Type B pancreatic cell (in vitro differentiated cells): ENCODE measurements around the gene LSM12. TPM values are rescaled to one million over a fixed set of nuclear protein-coding genes. Genes with fewer than 3 reads are reported as not detected.

ENCODE experiments used
- DNase-seq: peaks from one replicate; pipeline ENCODE4 v3.0.0; 2021; ENCODE audit warnings: mixed read lengths; ENCODE audit not compliant: unreplicated experiment; ENCODE audit errors: extremely low spot score
- H3K27ac Mint-ChIP-seq: 2 replicates; pipeline ENCODE4 v1.8.0; 2021; ENCODE audit warnings: mild to moderate bottlenecking, mixed read lengths
- H3K27me3 Mint-ChIP-seq: 2 replicates; pipeline ENCODE4 v1.8.0; 2021; ENCODE audit warnings: mixed read lengths
- H3K36me3 Mint-ChIP-seq: 2 replicates; pipeline ENCODE4 v1.8.0; 2021; ENCODE audit warnings: mixed read lengths
- H3K4me1 Mint-ChIP-seq: one replicate; pipeline ENCODE4 v1.8.0; 2021; ENCODE audit warnings: mixed read lengths; ENCODE audit not compliant: unreplicated experiment
- H3K4me3 Mint-ChIP-seq: 2 replicates; pipeline ENCODE4 v1.8.0; 2021; ENCODE audit warnings: mild to moderate bottlenecking, mixed read lengths
- H3K9me3 Mint-ChIP-seq: 2 replicates; pipeline ENCODE4 v1.8.0; 2021; ENCODE audit warnings: mixed read lengths
- total RNA-seq: library from RNA; stranded (reverse); gene quantifications from 2 replicates; pipeline ENCODE4 v1.2.1, GENCODE V29; 2021; ENCODE audit warnings: low replicate concordance
- TF ChIP-seq, protein P1 (sequence below): fragments of 200-600 bp; sonication (generic); conservative IDR thresholded peaks from 2 replicates; pipeline ENCODE4 v1.5.0; 2021; ENCODE audit warnings: antibody characterized with exemption, mild to moderate bottlenecking

LSM12 gene
- total RNA-seq, 1 donor from 2014 or later: 50.6 TPM

DNA sequence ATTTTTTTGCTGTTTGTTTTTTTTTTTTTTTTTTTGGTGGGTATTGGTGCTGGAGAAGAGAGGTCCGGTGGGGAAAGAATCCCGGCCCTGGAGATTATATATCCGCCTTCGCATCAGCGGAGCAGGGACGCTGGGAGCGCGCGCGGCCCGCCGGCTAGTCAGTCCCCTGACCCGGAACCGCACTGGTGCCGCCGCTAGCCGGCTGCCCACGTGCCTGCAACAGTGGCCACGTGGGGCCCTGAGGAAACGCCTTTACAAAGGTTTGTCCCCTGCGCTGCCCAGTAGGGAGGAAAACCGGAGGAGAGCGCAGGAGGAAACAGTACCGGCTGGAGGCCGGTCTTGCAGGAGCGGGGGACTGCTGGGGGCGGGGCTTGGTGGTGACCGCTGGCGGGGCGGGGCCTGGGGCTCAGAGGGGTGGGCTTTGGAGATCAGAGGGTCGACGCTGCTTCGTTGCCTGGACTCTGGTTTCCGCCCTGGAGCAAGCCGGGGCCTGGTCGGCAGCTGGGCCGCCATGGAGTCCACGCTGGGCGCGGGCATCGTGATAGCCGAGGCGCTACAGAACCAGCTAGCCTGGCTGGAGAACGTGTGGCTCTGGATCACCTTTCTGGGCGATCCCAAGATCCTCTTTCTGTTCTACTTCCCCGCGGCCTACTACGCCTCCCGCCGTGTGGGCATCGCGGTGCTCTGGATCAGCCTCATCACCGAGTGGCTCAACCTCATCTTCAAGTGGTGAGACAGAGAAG lies 4.2 kb upstream of the LSM12 start, which contains the start of gene G6PC3:
TSS of gene G6PC3 (plus strand) at position 281 of the 743 bp plus-strand sequence. CDS start at position 512, 231 bp downstream.
- Mint-ChIP-seq H3K36me3 (peaks cover 10% of the 10 kb centered on the region), H3K9me3 (no peaks in the 10 kb centered on the region), H3K27me3 (no peaks in the 10 kb centered on the region), H3K4me3 (peak within 1 kb of the TSS; percentile 97), H3K27ac (peak within 1 kb of the TSS; percentile 95), H3K4me1 (peaks cover 22% of the 10 kb centered on the region)
- TF ChIP-seq, protein P1, sequence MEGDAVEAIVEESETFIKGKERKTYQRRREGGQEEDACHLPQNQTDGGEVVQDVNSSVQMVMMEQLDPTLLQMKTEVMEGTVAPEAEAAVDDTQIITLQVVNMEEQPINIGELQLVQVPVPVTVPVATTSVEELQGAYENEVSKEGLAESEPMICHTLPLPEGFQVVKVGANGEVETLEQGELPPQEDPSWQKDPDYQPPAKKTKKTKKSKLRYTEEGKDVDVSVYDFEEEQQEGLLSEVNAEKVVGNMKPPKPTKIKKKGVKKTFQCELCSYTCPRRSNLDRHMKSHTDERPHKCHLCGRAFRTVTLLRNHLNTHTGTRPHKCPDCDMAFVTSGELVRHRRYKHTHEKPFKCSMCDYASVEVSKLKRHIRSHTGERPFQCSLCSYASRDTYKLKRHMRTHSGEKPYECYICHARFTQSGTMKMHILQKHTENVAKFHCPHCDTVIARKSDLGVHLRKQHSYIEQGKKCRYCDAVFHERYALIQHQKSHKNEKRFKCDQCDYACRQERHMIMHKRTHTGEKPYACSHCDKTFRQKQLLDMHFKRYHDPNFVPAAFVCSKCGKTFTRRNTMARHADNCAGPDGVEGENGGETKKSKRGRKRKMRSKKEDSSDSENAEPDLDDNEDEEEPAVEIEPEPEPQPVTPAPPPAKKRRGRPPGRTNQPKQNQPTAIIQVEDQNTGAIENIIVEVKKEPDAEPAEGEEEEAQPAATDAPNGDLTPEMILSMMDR: no peak
- DNase-seq: peak; percentile 95

DNA sequence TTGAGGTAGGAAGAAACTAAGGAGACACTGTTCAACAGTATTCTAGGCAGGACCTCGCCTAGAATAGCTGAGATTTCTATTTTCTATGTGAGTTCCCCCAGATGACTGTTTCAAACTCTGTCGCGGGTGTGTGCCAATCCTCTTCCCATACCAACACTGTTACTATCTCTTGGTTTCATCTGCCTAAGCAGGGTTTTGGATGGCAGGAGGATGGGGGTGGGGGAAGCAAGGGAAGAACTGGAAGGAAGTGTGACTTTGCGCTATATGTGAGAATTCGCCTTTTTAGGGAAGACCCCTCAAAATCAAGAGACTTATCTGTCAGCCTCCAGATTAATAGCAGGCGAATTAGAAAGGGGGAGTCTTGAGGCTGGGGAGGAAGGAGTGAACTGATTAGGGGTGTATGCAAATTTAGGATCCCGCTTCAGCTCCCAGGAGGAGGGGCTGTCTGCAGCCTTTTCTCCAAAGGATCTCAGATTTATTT lies 3.5 kb upstream of the LSM12 start:
- H3K27me3 Mint-ChIP-seq: no peaks in the 10 kb centered on the region
- TF ChIP-seq, protein P1: no peak
- peaks cover 25% of the 10 kb centered on the region for H3K4me1 Mint-ChIP-seq
- DNase-seq: no peak
- H3K9me3 Mint-ChIP-seq: no peaks in the 10 kb centered on the region
- peaks cover 10% of the 10 kb centered on the region for H3K36me3 Mint-ChIP-seq
- peak overlapping the region; percentile 97 for H3K4me3 Mint-ChIP-seq
- H3K27ac Mint-ChIP-seq: peak overlapping the region; percentile 95

DNA sequence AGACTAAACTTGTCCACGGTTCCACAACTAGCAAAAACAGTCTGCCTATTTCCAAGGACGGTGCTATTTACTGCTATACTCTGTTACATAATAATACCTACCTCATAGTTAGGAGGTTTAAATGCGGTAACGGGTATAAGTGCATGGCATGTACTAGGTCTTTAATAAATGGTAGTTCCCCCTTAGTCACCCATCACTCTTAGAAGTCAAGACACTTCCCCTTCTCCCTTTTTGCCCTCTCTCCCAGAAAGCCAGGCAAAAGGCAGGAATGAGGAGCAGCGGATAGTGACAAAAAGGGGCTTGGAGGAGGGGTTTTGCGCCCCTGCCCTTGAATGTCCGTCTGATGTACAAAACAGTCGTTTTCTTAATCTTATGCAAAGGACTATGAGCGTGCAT lies 1.1 kb upstream of the LSM12 start:
- H3K9me3 Mint-ChIP-seq: no peaks in the 10 kb centered on the region
- TF ChIP-seq, protein P1: no peak
- H3K4me3 Mint-ChIP-seq: peak overlapping the region; percentile 98
- DNase-seq: no peak
- peak overlapping the region; percentile 97 for H3K27ac Mint-ChIP-seq
- no peaks in the 10 kb centered on the region for H3K27me3 Mint-ChIP-seq
- H3K36me3 Mint-ChIP-seq: peaks cover 19% of the 10 kb centered on the region
- H3K4me1 Mint-ChIP-seq: peaks cover 25% of the 10 kb centered on the region

DNA sequence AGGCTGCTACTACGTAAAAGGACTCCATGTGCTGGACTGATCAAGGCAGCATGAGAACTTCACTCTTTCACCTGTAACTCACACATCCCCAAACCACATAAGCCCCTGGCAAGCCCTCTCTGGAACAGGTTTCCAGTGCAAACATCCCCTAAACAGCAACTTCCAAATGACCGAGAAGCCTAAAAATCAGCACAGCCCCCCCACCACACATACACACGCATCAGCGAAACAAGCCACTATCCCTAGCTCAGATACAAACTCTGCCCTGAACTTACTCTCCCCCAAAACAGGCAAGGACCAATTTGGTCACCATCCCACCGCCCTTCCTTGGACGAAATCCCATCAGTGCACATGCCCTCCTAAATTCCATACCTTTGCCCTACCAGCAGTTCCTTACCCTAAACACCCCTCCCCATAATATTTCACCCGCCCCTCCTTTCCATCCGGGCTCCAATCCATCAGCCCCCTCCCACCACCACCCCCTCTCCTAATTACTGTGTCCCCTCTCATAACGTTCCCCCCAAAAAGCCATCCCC lies 735 bp downstream of the LSM12 start:
- Mint-ChIP-seq H3K4me3 (peak overlapping the region; percentile 98), H3K27ac (peak overlapping the region; percentile 97), H3K9me3 (no peaks in the 10 kb centered on the region), H3K4me1 (peaks cover 19% of the 10 kb centered on the region), H3K36me3 (peaks cover 25% of the 10 kb centered on the region), H3K27me3 (no peaks in the 10 kb centered on the region)
- DNase-seq: no peak
- TF ChIP-seq, protein P1: no peak

DNA sequence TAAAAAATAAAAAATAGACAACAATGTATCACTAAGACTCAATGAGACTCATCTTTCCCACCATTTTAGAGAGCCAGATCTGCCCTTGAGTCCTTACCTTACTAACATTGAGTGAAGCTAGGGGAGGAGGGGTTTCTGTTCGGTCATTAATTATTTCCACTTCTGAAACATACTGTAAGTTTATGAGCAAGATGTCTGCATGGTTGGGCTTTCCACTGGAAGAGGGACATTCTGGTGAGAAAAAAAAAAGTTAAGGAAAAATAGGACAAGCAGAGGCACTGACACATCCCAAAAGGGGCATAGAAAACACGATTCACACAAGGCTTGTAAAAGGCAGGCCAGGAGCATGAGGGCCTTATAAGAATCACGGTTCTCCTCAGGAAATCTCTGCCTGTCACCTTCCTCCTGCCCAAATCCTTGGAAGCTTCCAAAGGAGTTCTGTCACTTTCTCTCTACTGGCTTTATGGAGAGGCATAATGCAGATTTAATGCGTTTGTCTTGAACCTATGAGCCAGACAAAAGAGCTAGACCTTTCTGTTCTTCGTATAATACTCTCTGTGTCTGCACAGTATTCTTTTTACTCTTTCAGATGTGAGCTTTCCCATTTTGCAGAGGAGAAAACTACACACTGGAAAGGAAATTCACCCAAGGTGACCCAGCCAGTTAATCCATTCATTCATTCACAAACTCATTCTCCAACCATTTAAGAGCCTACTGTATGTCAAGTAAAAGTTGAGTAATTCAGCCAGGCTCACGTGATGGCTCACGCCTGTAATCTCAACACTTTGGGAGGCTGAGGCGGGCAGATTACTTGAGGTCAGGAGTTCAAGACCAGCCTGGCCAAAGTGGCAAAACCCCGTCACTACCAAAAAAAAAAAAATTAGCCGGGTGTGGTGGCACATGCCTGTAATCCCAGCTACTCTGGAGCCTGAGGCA lies 2.5 kb downstream of the LSM12 start:
- H3K36me3 Mint-ChIP-seq: peaks cover 34% of the 10 kb centered on the region
- H3K27ac Mint-ChIP-seq: peak overlapping the region; percentile 53
- TF ChIP-seq, protein P1: no peak
- peaks cover 15% of the 10 kb centered on the region for H3K4me1 Mint-ChIP-seq
- DNase-seq: no peak
- H3K27me3 Mint-ChIP-seq: no peaks in the 10 kb centered on the region
- H3K4me3 Mint-ChIP-seq: peak overlapping the region; percentile 76
- H3K9me3 Mint-ChIP-seq: no peaks in the 10 kb centered on the region
